Measurements from ENCODE around the gene TSNAXIP1.
A peak's percentile ranks its signal among the peaks of the same experiment; 100 is the strongest.

The TSNAXIP1 gene, protein sequence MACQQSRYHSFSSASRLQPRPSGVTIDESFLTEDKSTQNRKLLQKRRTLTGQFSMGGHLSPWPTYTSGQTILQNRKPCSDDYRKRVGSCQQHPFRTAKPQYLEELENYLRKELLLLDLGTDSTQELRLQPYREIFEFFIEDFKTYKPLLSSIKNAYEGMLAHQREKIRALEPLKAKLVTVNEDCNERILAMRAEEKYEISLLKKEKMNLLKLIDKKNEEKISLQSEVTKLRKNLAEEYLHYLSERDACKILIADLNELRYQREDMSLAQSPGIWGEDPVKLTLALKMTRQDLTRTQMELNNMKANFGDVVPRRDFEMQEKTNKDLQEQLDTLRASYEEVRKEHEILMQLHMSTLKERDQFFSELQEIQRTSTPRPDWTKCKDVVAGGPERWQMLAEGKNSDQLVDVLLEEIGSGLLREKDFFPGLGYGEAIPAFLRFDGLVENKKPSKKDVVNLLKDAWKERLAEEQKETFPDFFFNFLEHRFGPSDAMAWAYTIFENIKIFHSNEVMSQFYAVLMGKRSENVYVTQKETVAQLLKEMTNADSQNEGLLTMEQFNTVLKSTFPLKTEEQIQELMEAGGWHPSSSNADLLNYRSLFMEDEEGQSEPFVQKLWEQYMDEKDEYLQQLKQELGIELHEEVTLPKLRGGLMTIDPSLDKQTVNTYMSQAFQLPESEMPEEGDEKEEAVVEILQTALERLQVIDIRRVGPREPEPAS

DNA sequence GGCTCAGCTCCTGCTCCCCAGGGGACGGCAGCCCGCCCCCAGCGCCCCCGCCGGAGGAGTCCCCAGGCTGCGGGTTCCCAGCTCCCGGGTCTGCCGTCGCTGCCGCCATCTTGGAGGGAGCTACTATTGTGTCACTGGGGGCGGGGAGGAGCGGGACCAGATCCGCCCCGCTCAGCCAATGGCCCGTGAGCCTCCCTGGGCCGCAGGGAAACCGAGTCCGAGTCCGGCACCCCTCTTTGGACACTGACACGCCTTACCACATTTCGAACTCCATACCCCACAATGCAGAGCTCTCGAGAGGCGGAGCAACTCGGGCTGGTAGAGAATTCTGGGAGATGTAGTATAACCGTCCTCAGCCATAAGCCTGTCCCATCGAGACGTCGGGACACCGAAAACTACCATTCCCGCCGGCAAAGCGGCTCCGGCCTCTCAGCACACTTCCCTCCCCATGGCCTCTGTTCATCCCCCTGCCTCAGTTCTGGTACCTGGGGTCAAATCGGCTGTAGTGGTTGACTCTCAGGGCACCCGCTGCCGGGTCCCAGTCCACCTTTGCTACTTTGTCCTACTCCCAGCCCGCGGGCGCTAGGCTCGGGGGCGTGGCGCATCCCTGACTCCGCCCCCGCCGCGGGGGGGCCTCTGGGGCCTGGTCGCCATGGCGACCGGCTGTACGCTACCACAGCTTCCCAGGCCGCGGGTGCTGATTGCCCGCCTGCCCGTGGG is at the start of gene TSNAXIP1, which contains the start of gene RANBP10:
Gene TSNAXIP1, plus strand, starts transcription at position 462 of the 720 bp plus-strand sequence. CDS start 261 bp downstream, outside the sequence.
Gene RANBP10, minus strand, starts transcription at position 133 of the 720 bp plus-strand sequence. Its CDS starts 24 bp downstream, at position 109.
- peak; percentile 89 for DNase-seq (ENCODE audit: low read depth)

DNA sequence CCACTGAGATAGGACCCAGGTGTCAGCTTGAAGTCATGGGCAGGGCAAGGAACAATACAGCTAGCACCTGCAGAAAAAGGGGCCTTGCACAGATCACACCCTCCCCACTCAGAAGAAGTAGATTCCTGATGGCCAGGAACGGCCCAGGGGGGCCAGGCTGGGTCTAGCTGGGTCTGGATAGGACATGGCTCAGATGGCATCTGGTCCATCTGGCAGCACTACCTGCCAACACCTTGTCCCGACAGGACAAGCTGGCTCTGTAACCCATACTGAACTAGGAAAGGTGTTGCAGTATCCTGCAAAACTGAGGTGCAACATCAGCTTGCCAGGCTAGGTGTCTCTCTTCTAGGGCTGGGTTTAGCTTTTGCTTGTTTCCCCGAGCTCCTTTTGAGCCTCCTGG is 48.7 kb upstream of the TSNAXIP1 start:
- no peak for DNase-seq (ENCODE audit: low read depth)

DNA sequence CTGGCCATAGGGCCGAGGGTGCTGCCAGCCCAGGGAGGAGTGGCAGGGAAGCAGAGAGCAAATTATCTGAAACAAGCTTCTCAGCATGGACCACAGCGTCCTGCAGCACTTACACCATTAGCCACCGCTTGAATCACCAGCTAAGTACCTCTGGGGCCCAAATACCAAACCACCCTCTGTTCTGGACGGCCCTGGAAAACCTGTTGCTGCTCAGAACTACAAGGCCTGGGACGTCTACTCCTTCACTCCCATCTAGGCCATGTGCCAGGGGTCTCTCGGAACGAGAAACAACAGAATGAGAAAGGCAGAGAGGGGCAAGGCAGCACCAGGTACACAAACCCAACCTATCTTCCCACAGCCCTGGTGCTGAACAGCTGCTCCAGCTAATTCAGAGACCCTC is 47.7 kb upstream of the TSNAXIP1 start:
- no peak for DNase-seq (ENCODE audit: low read depth)

DNA sequence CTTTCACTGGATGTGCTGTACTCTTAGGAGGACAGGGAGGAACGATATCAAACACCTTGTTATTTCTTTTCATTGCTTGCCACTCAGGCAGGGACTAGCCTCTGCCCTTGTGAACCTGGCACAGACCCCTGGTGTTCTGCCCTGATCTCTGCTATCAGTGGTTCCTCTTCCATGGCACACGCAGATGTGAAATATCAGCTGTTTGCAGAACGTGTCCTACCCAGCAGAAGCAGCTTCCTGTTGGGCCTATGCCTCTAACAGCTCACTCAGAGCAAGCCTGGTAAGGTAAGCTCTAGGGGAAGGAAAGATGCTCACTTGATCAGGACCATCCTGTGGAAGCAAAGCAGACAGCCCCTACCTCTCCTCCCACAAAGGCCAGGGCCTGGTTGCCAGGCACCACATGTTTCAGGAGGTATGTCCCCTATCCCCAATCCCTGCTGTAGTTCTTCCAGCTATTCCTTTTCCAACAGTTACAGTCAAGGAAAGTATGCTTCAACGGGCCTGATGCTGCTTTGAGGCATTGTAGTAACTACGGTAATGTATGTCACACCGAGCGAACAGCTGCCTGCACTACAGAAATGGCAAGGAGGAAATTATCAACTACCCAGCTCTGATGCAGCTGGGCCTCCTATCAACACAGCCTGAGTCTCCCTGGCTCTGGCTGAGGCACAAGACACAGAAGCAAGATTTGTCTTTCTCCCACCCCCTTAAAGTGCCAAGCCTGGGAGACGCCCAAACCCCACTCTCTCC is 46.3 kb upstream of the TSNAXIP1 start:
- DNase-seq (ENCODE audit: low read depth) = no peak

DNA sequence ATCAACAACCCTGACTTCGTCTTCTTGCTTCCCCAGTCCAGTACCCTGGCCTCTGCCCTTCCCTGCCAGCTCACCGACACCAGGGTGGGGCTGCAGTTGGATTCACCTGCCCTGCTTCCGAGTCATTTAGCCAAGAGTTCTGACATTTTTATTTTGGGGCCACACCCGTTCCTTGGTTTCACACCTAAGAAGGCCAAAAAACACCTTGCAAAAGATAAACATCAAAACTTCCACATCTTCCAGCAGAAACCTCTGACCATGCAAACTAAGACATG is 45.8 kb upstream of the TSNAXIP1 start:
- no peak for DNase-seq (ENCODE audit: low read depth)

DNA sequence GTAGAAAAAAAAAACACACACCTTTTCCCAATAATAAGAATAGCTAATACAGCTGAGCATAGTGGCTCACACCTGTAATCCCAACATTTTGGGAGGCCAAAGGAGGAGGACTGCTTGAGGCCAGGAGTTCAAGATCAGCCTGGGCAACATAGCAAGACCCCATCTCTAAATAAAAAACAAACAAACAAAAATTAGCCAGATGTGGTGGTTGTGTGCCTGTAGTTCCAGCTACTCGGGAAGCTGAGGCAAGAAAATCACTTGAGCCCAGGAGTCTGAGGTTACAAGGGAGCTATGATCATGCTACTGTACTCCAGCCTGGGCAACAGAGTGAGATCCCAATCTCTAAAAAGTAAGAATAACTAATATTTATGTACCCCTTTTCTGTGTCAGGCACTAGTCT is 44.8 kb upstream of the TSNAXIP1 start:
- no peak for DNase-seq (ENCODE audit: low read depth)

DNA sequence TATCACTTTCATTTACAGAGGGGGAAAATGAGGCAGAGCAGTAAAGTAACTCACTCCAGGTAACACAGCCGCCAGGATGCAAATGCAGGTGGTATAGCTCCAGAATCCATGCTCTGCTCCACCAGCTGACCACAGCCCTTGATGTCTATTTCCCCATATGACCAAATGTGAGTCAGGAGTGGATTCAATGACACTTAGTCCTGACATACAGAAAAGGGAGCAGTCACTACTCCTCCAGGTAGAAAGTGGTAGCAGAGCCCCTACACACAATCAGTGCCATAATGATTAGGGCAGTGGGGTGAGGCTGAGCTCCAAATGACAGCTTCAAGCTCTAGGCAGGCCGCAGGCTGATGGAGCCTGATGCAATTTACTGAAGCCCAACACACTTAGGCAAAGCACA is 44.3 kb upstream of the TSNAXIP1 start:
- DNase-seq (ENCODE audit: low read depth) = no peak

DNA sequence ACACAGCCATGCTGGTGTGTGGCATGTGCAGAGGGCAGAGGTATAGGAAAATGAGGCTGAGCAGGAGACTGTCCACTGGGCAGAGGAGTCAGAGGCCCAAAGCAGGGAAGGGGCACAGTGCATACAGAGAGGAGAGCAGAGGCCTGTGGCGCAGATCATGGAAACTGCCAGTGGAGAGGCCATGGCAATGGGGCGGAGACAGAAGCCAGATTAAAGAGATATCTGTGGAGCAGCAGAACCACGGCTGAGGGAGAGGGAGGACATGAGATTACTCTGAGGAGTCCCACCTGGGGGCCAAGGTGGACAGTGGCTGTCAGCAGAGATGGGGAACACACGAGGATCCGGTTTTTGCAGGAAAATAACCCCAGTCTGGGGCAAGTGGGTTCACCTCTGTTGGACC is 43.6 kb upstream of the TSNAXIP1 start:
- no peak for DNase-seq (ENCODE audit: low read depth)

DNA sequence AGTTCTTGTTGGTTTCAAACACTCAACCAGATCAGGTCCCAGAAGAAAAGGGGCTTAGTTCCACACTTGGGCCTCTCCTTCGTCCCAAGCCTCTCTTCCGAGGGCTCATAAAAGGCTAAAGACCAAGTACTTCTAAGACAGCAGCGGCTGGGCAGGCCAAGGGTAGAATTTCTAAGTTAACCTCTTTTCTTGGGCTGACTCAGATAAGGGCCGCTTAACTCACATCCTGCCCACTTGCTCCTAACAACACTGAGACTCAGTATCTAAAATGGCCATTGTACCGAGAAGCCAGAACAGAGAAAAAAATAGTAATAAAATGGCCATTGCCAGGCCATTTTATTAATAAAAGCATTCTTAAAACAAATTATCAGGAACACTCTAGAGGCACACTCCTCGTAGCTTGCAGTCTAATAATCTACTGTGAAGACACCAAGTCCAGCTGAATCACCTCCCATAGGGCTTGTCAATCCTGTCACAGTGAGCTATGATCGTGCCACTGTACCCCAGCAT is 42.5 kb upstream of the TSNAXIP1 start:
- DNase-seq (ENCODE audit: low read depth) = no peak

DNA sequence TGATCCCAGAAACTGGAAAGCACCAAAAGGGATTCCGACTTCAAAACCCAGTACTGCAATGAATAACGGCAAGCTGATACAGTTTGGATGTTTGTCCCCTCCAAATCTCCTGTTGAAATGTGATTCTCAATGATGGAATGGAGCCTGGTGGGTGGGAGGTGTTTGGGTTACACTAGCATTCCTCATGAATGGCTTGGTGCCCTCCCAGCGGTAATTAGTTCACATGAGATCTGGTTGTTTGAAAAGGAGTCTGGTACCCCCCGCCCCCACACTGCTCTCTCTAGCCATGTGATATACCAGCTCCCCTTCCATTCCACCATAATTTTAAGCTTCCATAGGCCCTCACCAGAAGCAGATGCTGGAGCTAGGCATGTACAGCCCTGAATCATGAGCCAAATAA is 40.4 kb upstream of the TSNAXIP1 start:
- no peak for DNase-seq (ENCODE audit: low read depth)

DNA sequence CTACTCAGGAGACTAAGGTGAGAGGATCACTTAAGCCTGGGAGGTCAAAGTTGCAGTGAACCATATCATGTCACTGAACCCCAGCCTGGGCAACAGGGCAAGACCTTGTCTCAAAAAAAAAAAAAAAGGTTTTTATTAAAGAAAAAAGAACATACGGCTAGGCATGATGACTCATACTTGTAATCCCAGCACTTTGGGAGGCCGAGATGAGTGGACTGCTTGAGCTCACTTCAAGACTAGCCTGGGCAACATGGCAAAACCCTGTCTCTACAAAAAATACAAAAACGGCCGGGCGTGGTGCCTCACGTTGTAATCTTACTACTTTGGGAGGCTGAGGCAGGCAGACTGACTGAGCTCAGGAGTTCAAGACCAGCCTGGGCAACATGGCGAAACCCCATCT is 38.7 kb upstream of the TSNAXIP1 start:
- DNase-seq (ENCODE audit: low read depth) = no peak

DNA sequence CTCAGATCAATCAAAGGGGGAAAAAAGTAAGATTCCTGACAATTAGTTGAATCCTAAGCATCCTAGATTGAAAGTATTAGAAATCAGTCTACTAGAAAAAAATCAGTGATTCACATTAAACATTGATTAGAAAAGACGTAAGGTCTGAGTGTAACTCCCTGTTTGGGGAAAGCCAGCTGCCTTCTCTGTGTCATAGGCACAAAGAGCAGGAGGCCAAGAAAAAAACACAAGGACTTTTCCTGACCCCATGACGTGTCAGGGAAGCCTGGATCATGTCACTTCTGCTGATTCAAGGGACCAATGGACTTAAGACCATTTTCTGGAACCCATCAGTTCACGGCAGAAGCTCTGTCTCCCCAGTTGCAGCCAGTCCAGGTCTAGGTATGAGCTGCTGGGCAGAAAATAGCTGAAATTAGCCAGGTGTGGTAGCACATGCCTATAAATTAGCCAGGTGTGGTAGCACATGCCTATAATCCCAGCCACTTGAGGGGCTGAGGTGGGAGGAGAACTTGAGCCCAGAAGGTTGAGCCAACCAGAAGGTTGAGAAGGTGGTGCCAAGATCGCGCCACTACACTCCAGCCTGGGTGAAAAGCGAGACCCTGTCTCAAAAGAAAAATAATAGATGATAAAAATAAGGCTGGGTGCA is 36.2 kb upstream of the TSNAXIP1 start:
- no peak for DNase-seq (ENCODE audit: low read depth)

DNA sequence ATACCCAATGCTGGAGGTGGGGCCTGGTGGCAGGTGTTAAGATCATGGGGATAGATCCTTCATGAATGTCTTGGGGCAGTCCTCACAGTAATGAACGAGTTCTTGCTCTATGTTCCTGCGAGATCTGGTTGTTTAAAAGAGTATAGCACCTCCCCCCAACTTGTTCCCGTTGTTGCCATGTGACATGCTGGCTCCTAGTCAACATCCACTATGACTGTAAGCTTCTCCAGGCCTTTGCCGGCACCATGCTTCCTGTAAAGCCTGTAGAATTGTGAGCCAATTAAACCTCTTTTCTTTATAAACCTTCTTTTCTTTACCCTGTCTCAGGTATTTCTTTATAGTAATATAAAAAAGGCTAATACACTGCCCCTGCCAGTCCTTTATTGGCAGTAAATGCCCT is 33.6 kb upstream of the TSNAXIP1 start:
- DNase-seq (ENCODE audit: low read depth) = no peak

DNA sequence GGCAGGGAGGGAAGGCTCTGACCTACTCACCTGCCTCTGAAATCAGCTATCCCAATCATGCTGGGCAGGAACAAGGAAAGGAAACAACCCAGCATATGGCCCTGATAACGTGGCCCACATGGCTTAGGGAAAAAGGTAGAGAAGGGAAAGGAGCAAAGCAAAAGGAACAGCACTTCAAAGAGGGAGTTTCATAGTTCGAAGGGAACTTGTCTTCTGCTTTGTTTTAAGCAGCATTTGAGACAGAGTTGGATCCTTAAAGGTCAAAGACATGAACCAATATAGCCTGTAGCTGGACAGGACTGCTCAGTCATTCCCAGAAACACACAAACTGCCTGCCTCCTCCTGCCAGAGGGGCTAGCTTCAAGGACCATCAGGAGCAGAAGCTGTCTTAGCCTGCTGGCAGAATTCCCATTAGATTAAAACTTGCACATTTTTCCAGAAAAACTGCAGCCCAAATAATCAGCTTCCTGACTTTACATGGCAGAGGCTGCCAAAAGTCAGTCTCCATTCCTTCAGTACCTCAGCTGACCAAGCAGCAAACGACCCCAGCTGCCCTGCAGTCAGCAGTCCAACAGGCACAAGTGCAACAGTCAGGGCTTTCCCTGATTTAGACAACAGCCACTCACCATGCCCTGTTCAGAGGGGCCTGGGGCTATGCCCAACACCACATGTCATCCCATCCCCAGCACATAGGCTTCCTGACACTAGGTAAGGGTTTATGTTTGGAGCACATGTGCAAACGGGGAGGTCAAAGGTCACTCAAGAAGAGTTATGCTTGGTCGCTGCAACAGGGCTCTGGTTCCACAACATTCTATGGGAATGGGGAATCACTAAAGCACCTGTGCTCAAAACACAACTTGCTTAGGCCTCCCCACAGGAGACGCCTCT is 32.9 kb upstream of the TSNAXIP1 start:
- DNase-seq (ENCODE audit: low read depth) = no peak

DNA sequence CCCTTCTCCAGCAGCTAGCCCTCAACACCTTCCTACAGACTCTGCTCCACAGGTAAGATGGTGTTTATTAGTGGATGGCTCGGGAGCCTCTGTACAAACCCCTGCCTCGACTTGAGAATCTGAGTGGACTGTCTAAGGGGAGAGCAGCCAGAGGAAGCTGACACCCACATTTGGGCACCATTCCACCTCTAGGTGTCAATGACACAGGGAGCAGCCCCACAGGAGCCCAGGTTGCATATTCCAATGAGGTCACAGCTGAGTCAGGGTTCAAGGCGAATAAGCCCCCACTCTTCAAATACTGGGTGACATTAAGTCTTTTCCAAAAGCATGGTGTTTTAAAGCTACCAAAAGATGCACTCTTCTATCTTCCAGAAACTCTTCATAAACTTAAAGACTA is 32.2 kb upstream of the TSNAXIP1 start:
- no peak for DNase-seq (ENCODE audit: low read depth)

DNA sequence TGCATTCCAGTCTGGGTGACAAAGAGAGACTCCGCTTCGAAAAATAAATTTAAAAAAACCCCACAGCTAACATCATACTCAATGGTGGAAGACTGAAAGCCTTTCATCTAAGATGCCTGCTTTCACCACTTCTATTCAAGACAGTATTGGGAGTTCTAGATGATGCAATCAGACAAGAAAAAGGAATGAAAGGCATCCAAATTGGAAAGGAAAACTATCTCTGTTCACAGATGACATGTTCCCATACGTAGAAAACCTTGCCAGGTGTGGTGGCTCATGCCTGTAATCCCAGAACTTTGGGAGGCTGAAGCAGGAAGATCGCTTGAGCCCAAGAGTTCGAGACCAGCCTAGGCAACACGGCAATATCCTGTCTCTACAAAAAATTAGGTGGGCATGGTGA is 31.4 kb upstream of the TSNAXIP1 start:
- DNase-seq (ENCODE audit: low read depth) = no peak

DNA sequence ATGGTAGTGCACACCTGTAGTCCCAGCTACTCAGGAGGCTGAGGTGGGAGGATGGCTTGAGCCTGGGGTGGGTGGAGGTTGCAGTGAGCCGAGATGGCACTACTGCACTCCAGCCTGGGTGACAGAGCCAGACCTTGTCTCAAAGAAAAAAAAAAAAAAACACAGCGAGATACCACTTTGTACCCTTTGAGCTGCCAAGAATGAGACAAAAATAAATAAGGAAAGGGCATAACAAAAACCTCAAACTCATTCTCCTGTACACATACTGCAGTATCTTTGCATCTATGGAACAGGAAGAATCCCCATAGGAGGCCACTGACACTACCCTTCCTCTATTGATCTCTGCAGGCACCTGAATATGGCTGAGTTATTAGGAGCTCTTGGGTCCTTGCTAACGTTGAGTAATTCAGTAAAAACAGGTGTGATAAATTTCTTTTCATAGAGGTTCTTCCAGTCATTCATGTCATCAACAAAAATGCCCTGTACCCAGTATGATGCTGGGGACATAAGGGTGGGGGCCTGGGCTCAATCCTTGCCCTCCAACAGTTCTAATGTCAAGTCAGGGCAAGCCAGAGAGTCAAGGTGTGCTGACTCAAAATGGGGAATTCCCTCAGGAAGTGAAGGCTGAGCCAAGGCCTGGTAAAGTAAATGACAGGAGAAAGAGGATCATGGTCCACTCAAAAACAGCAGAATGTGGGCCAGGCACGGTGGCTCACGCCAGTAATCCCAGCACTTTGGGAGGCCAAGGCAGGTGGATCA is 27.3 kb upstream of the TSNAXIP1 start:
- DNase-seq (ENCODE audit: low read depth) = no peak

DNA sequence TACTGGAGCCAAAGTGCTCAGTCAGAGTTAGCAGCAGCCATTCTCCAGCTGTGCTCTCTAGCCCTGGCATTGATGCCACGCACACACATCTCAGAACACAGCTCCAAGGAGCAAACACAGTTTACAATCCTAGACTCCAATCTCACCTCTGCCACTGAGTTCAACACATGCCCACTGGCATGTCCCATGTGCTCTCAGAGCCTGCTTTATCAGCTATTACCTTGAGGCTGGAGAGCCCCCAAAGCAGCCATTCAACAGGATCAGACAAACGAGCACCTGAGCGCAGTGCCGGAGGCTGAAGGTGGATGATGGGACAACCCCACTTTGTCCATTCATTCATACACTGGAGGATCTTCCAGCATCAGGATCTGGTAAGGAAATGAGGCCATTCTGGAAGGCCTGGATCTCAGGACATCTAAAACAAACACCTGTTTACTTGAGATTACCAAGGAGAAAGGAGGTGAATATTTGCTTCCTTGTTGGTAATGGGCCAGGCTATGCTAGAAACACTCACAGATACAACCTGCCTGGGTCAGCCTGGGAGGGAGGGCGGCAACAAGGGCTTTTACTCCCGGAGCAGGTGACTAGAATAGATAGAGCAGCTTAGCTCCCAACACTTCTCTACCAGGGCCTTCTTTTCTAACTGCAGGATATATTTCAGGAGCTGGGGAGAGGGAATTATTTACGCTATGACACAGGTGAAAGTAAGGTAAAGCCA is 25.7 kb upstream of the TSNAXIP1 start:
- no peak for DNase-seq (ENCODE audit: low read depth)

DNA sequence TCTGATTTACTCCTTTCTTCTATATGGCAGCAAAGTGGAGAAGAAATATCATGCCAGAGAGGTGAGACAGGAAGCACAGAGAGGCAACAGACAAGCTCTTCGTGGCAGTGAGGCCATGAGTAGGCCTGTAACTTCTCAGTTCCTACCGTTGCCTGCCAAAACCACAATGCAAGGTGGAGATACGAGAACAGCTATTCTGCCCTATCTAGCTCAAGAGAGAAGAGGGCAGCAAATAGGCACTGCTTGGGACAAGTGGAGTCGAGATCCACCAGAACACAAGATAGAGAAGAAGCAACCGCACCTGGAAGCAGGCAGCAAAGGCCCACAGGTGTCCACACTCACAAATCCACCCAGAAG is 25.1 kb upstream of the TSNAXIP1 start:
- no peak for DNase-seq (ENCODE audit: low read depth)
